B cell (primary cell): Measurements from ENCODE around the gene CCDC7.

ENCODE experiments used
- CTCF ChIP-seq: fragments of 200-600 bp; IDR thresholded peaks from one replicate; pipeline ENCODE4 v1.8.0; 2022; ENCODE audit warnings: antibody characterized with exemption, mild to moderate bottlenecking
- EZH2 ChIP-seq: IDR thresholded peaks from 2 replicates; pipeline ENCODE4 v1.6.1; 2012; ENCODE audit warnings: borderline replicate concordance, low read depth, mild to moderate bottlenecking, moderate library complexity, low read length; ENCODE audit not compliant: insufficient read depth, poor library complexity, severe bottlenecking

GRCh38 chr10:32865170-32865569, 419.2 kb downstream of the CCDC7 start:
- TF ChIP-seq CTCF (no peak), EZH2 (no peak)
